Suprapubic skin (tissue), 4 donors: ENCODE data around the gene SENP5. TPM values are rescaled to one million over a fixed set of nuclear protein-coding genes. Genes with fewer than 3 reads are reported as not detected.

Experiments used
- DNase-seq, 2 donors: peaks; one replicate each; pipeline ENCODE4 v3.0.0-alpha.2; 2019; ENCODE audit warnings: low spot score in 2 of 2
- H3K27ac ChIP-seq: fragments of 200-600 bp; sonication (generic); one replicate; pipeline ENCODE4 v1.5.1; 2019
- H3K27me3 ChIP-seq: fragments of 200-600 bp; sonication (generic); one replicate; pipeline ENCODE4 v1.5.1; 2019
- H3K36me3 ChIP-seq: fragments of 200-600 bp; sonication (generic); one replicate; pipeline ENCODE4 v1.5.1; 2019
- H3K4me1 ChIP-seq: fragments of 200-600 bp; sonication (generic); one replicate; pipeline ENCODE4 v1.5.1; 2019
- H3K4me3 ChIP-seq: fragments of 200-600 bp; sonication (generic); one replicate; pipeline ENCODE4 v1.5.1; 2019; ENCODE audit warnings: mild to moderate bottlenecking
- H3K9me3 ChIP-seq: fragments of 200-600 bp; sonication (generic); one replicate; pipeline ENCODE4 v1.5.1; 2019
- EP300 ChIP-seq: sonication (generic); formaldehyde crosslinking; IDR thresholded peaks from one replicate; pipeline ENCODE4 v1.6.1; 2017; ENCODE audit warnings: antibody characterized with exemption
- POLR2A ChIP-seq, 2 donors: fragments of 450-650 bp; IDR thresholded peaks; one replicate each; pipeline ENCODE4 v1.6.1; 2017; ENCODE audit warnings: antibody characterized with exemption in 2 of 2, mild to moderate bottlenecking in 2 of 2, moderate library complexity in 2 of 2
- POLR2AphosphoS5 ChIP-seq, 3 donors: sonication (generic); formaldehyde crosslinking; IDR thresholded peaks; one replicate each; pipeline ENCODE4 v1.6.1; 2017; ENCODE audit warnings: antibody characterized with exemption in 3 of 3
- WGBS: methylation state at CpG from one replicate; pipeline ENCODE4 v1.1.5; 2018; 5-methylcytosine and 5-hydroxymethylcytosine counted together
- total RNA-seq, 4 donors: library from RNA; depleted of rRNA; stranded (reverse); fragments of >200 nt; gene quantifications; one replicate each; pipeline ENCODE4 v1.1.0, GENCODE V29; 2016
- TF ChIP-seq, protein P1 (sequence below), 2 donors: fragments of 200-600 bp in 1 of 2; fragments of 450-650 bp in 1 of 2; sonication (generic) in 1 of 2; IDR thresholded peaks; one replicate each; pipeline ENCODE4 v1.5.1; 2016 to 2019; ENCODE audit warnings: antibody characterized with exemption in 2 of 2, mild to moderate bottlenecking in 1 of 2, moderate library complexity in 1 of 2

SENP5 gene
- total RNA-seq, 4 donors from 2014 or later: 34.9 to 112 (median 37.7) TPM

DNA sequence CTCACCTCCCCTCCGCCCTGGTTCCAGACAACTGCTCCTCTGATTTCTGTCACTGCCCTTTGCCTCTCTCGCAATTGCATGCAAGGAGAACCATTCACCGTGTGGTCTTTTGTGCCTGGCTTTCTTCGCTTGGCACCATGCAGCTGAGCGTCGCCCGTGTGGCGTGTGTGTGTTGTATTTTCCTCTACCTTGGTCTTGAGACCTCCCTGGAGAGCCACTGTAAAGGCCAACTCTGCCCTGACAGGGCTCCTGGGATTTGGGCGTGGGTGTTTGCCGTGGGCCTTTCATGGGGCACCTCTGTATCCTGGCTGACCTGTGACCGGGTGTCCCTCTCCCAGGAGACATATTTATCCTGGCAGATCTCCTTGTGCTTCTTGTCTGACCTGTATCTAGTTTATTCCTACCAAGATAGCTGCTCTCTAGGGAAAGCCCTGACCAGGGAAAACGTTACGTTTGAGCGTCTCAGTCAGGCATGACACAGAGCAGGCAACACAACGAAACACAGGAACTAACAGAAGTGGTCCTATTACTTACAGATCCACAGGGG, 102.9 kb downstream of the SENP5 start:
- no peak for TF ChIP-seq POLR2A (IDR thresholded peaks at IDR 0.05)
- TF ChIP-seq POLR2AphosphoS5 (IDR thresholded peaks at IDR 0.05): no peak
- TF ChIP-seq EP300: no peak
- TF ChIP-seq, protein P1, sequence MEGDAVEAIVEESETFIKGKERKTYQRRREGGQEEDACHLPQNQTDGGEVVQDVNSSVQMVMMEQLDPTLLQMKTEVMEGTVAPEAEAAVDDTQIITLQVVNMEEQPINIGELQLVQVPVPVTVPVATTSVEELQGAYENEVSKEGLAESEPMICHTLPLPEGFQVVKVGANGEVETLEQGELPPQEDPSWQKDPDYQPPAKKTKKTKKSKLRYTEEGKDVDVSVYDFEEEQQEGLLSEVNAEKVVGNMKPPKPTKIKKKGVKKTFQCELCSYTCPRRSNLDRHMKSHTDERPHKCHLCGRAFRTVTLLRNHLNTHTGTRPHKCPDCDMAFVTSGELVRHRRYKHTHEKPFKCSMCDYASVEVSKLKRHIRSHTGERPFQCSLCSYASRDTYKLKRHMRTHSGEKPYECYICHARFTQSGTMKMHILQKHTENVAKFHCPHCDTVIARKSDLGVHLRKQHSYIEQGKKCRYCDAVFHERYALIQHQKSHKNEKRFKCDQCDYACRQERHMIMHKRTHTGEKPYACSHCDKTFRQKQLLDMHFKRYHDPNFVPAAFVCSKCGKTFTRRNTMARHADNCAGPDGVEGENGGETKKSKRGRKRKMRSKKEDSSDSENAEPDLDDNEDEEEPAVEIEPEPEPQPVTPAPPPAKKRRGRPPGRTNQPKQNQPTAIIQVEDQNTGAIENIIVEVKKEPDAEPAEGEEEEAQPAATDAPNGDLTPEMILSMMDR (IDR thresholded peaks at IDR 0.05): no peak
- 86% methylated on average over 15 of the region's 15 CpGs for WGBS
- no peaks in the 10 kb centered on the region for H3K9me3 ChIP-seq
- DNase-seq: peak in 1 of 2 donors; percentile 69
- H3K27ac ChIP-seq: no peak overlapping the region
- H3K4me1 ChIP-seq: peaks cover 15% of the 10 kb centered on the region
- H3K36me3 ChIP-seq: peaks cover 8% of the 10 kb centered on the region
- no peak overlapping the region for H3K4me3 ChIP-seq
- H3K27me3 ChIP-seq: no peaks in the 10 kb centered on the region

DNA sequence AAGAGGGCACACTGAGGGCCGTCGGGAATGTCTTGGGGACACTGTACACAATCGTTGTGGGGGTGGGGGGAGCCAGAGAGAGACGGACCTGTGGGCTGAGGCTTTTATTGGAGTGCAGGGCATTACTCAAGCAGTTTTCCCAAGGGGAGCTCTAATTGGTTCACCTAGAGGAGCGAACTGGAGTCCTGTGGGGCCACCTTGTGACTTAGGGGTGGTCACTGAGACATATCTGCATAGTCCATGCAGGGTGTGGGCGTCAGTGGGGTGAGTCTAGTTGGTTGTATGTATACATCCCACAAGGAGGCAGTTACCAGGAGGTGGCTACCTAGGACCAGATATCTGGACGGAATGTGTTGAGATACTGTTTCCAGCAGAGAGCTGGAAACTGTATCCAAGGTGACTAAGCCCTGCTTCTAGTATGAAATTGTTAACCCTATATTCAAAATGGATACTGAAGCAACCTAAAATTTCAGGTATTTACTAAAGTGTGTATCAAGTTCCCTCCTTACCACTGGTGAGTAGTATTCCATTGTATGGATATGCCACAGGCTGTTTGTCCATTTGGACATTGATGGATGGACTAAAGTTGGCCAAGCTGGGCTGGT, 103.5 kb downstream of the SENP5 start:
- no peak overlapping the region for H3K4me3 ChIP-seq
- peak in 1 of 2 donors; percentile 53 for DNase-seq
- peaks cover 8% of the 10 kb centered on the region for H3K36me3 ChIP-seq

DNA sequence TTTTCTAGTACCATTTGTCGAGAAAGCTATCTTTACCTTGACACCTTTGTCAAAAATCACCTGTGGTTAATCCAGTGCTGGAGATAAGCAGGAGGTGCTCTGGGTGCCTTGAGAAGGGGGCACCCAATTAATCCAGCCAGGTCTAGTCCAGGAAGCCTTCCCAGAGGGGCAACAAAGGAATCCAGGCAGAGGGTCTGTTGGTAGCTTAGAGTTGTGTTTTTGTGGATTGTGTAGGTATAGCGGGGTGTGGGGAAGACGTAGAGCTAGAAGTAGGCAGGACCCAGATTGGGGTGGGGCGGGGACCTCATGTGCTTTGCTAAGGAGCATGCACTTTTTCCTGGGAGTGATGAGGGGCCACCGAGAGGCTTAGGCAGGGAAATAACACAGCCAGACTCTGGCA, 106.9 kb downstream of the SENP5 start:
- Histone ChIP-seq H3K4me3 (no peak overlapping the region), H3K27me3 (no peaks in the 10 kb centered on the region), H3K27ac (no peak overlapping the region), H3K36me3 (no peaks in the 10 kb centered on the region), H3K9me3 (no peaks in the 10 kb centered on the region), H3K4me1 (peaks cover 9% of the 10 kb centered on the region)
- TF ChIP-seq POLR2A (IDR thresholded peaks at IDR 0.05): no peak
- TF ChIP-seq, protein P1 (IDR thresholded peaks at IDR 0.05): no peak
- no peak for TF ChIP-seq EP300
- TF ChIP-seq POLR2AphosphoS5 (IDR thresholded peaks at IDR 0.05): no peak
- DNase-seq: peak; percentile 31 to 53
- 87% methylated on average over 5 of the region's 5 CpGs for WGBS

More for the DNA sequence above, 103.5 kb downstream of the SENP5 start:
- WGBS: 73% methylated on average over 7 of the region's 7 CpGs
- TF ChIP-seq POLR2A (IDR thresholded peaks at IDR 0.05) (no peak), EP300 (no peak), POLR2AphosphoS5 (IDR thresholded peaks at IDR 0.05) (no peak)
- TF ChIP-seq, protein P1 (IDR thresholded peaks at IDR 0.05): no peak
- H3K27me3 ChIP-seq: no peaks in the 10 kb centered on the region
- no peaks in the 10 kb centered on the region for H3K9me3 ChIP-seq
- H3K27ac ChIP-seq: no peak overlapping the region
- H3K4me1 ChIP-seq: peaks cover 15% of the 10 kb centered on the region

DNA sequence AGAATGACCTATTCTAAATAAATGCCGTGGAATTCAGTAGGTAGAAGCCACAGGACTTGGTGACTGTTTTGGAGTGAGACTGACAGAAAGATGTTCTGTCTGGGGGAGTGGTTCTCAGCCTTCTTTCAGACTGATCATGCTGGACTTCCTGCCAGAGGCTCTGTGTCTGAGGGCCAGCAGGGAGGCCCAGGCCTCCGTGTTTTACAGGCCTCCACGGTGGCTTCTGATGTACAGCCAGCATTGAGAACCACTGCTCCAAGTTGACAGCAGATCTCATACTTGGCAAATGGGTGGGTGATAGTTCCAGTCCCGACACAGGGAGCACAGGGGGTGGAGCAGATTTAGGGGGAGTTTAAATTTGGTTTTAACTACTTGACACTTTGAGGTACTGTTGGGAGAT, 107.6 kb downstream of the SENP5 start:
- WGBS: 73% methylated on average over 2 of the region's 4 CpGs
- no peaks in the 10 kb centered on the region for H3K9me3 ChIP-seq
- H3K36me3 ChIP-seq: no peaks in the 10 kb centered on the region
- H3K4me3 ChIP-seq: no peak overlapping the region
- no peaks in the 10 kb centered on the region for H3K27me3 ChIP-seq
- TF ChIP-seq, protein P1 (IDR thresholded peaks at IDR 0.05): no peak
- TF ChIP-seq POLR2AphosphoS5 (IDR thresholded peaks at IDR 0.05): no peak
- peaks cover 6% of the 10 kb centered on the region for H3K4me1 ChIP-seq
- peak; percentile 18 to 47 for DNase-seq
- no peak overlapping the region for H3K27ac ChIP-seq

DNA sequence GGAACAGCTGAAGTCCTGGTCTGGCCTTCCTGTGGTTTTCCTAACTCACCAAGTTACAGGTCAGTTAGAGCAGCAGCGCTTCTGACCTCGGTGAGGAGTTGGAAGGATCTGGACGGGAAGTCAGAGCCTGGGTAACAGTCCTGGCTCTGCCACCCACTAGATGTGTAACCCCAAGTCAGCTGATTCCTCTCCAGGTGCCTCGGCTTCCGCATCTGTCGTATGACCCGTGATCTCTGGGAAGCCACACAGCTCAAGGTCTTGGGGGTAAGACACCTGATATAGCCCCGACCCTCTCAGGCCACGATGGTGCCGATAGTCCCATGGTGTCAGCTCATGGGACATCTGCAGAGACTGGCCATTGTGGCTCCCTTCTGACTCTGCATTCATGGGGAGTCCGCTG, 109.2 kb downstream of the SENP5 start:
- Histone ChIP-seq H3K4me3 (no peak overlapping the region), H3K4me1 (peaks cover 6% of the 10 kb centered on the region), H3K27ac (no peak overlapping the region), H3K36me3 (no peaks in the 10 kb centered on the region), H3K27me3 (no peaks in the 10 kb centered on the region), H3K9me3 (no peaks in the 10 kb centered on the region)
- peak; percentile 40 to 71 for DNase-seq
- 79% methylated on average over 9 of the region's 11 CpGs for WGBS
- TF ChIP-seq POLR2A (IDR thresholded peaks at IDR 0.05) (no peak), EP300 (no peak), POLR2AphosphoS5 (IDR thresholded peaks at IDR 0.05) (no peak)
- TF ChIP-seq, protein P1 (IDR thresholded peaks at IDR 0.05): no peak
